HCT116 (cell line): ENCODE data around the gene GALNT6. TPM values are rescaled to one million over a fixed set of nuclear protein-coding genes. Genes with fewer than 3 reads are reported as not detected.

Experiments
- ATAC-seq: fragments of 200-7000 bp; cut with Tn5 transposase; 2 replicates; pipeline ENCODE4 v1.9.1; 2020; ENCODE audit warnings: mild to moderate bottlenecking, moderate library complexity
- BruUV-seq: library from RNA; stranded (reverse); fragments of 400-500 nt; replicated peaks from 2 replicates; lab custom pipeline; 2021; lab: Mats Ljungman, UMichigan
- CTCF ChIA-PET: fragments of 300-600 bp; sonication (Branson Sonifier 250); formaldehyde crosslinking; loops from one replicate; lab custom pipeline; 2021; ENCODE audit warnings: antibody characterized with exemption; lab: Charles Lee
- POLR2A ChIA-PET: fragments of 300-600, 350-600 bp; sonication (Branson Sonifier 250); formaldehyde crosslinking; loops from one replicate; lab custom pipeline; 2021; ENCODE audit warnings: antibody characterized with exemption; lab: Charles Lee
- RAD21 ChIA-PET, 2 experiments: fragments of 300-600 bp; sonication (Branson Sonifier 250); formaldehyde crosslinking; loops; one replicate each; lab custom pipeline; 2023; ENCODE audit warnings: low total read pairs in 2 of 2; ENCODE audit not compliant: uncharacterized antibody in 2 of 2, unreplicated experiment in 2 of 2, low non-redundant PET in 1 of 2; lab: Charles Lee
- DNase-seq: peaks from one replicate; pipeline ENCODE4 v3.0.0-alpha.2; 2010; ENCODE audit warnings: low read depth, low spot score
- H2AFZ ChIP-seq: fragments of 200-600 bp; shearing (Covaris generic), sonication (generic); 2 replicates; pipeline ENCODE4 v1.6.1; 2017; ENCODE audit warnings: low read depth, mixed run types, mixed read lengths, antibody characterized with exemption, low read length; ENCODE audit not compliant: poor library complexity, severe bottlenecking
- H3K27ac ChIP-seq: 2 replicates; pipeline ENCODE4 v1.5.1; 2012; ENCODE audit warnings: low read depth, low read length
- H3K27me3 ChIP-seq: fragments of 200-600 bp; sonication (generic); 2 replicates; pipeline ENCODE4 v1.6.1; 2016; ENCODE audit warnings: mixed run types, low read length, mixed read lengths; ENCODE audit not compliant: insufficient read depth
- H3K36me3 ChIP-seq, 2 experiments: fragments of 200-500 bp in 1 of 2; fragments of 200-600 bp in 1 of 2; sonication (Bioruptor generic) in 1 of 2; sonication (generic) in 1 of 2; 2 replicates each; pipeline versions ENCODE4 v1.5.1 to v1.6.1; 2014 to 2016; ENCODE audit warnings: low read length in 2 of 2, inconsistent platforms in 1 of 2, mixed read lengths in 1 of 2, mixed run types in 1 of 2; ENCODE audit not compliant: insufficient read depth in 2 of 2, control insufficient read depth in 1 of 2
- H3K4me1 ChIP-seq, 2 experiments: fragments of 200-600 bp in 1 of 2; sonication (generic) in 1 of 2; 2 replicates each; pipeline versions ENCODE4 v1.5.1 to v1.6.1; 2012 to 2017; ENCODE audit warnings: low read length in 2 of 2, inconsistent platforms in 1 of 2, mild to moderate bottlenecking in 1 of 2, mixed read lengths in 1 of 2, mixed run types in 1 of 2, moderate library complexity in 1 of 2; ENCODE audit not compliant: insufficient read depth in 2 of 2, control insufficient read depth in 1 of 2
- H3K4me2 ChIP-seq: fragments of 200-600 bp; sonication (generic); 2 replicates; pipeline ENCODE4 v1.6.1; 2017; ENCODE audit warnings: mixed run types, low read length, mixed read lengths
- H3K4me3 ChIP-seq, 2 experiments: fragments of 200-600 bp in 1 of 2; sonication (generic) in 1 of 2; replicated peaks in 1 of 2; 2 replicates each; pipeline ENCODE4 v1.5.1; 2011 to 2016; ENCODE audit warnings: low read length in 2 of 2, control low read depth in 1 of 2, low read depth in 1 of 2, mild to moderate bottlenecking in 1 of 2, mixed read lengths in 1 of 2, mixed run types in 1 of 2
- H3K79me2 ChIP-seq: fragments of 200-600 bp; sonication (generic); 2 replicates; pipeline ENCODE4 v1.6.1; 2017; ENCODE audit warnings: mild to moderate bottlenecking, mixed run types, low read length, moderate library complexity, mixed read lengths; ENCODE audit not compliant: insufficient read depth
- H3K9ac ChIP-seq: fragments of 200-600 bp; sonication (generic); 2 replicates; pipeline ENCODE4 v1.6.1; 2016; ENCODE audit warnings: low read length, mixed read lengths
- H3K9me2 ChIP-seq: fragments of 200-600 bp; sonication (generic), shearing (Covaris generic); 2 replicates; pipeline ENCODE4 v1.6.1; 2017; ENCODE audit warnings: mixed run types, mild to moderate bottlenecking, moderate library complexity; ENCODE audit not compliant: insufficient read depth
- H3K9me3 ChIP-seq, 2 experiments: fragments of 200-500 bp in 1 of 2; fragments of 200-600 bp in 1 of 2; sonication (Bioruptor generic) in 1 of 2; sonication (generic) in 1 of 2; 2 replicates each; pipeline ENCODE4 v1.6.1; 2014 to 2017; ENCODE audit warnings: low read length in 2 of 2, mixed read lengths in 2 of 2, inconsistent platforms in 1 of 2, low read depth in 1 of 2, mild to moderate bottlenecking in 1 of 2, mixed run types in 1 of 2, moderate library complexity in 1 of 2; ENCODE audit not compliant: control insufficient read depth in 1 of 2, insufficient read depth in 1 of 2
- H4K20me1 ChIP-seq: fragments of 200-600 bp; sonication (generic), shearing (Covaris generic); 2 replicates; pipeline ENCODE4 v1.6.1; 2017; ENCODE audit warnings: mixed run types, mild to moderate bottlenecking, moderate library complexity; ENCODE audit not compliant: insufficient read depth
- CBX3 ChIP-seq: IDR thresholded peaks from 2 replicates; pipeline ENCODE4 v1.6.1; 2012; ENCODE audit warnings: low read depth
- CEBPB ChIP-seq: IDR thresholded peaks from 2 replicates; pipeline ENCODE4 v1.6.1; 2012; ENCODE audit warnings: low read depth
- EGR1 ChIP-seq: IDR thresholded peaks from 2 replicates; pipeline ENCODE4 v1.6.1; 2012; ENCODE audit warnings: low read depth
- ELF1 ChIP-seq: IDR thresholded peaks from 2 replicates; pipeline ENCODE4 v1.6.1; 2012; ENCODE audit warnings: low read depth, borderline replicate concordance
- EZH2 ChIP-seq: fragments of 200-600 bp; sonication (generic); IDR thresholded peaks from 2 replicates; pipeline ENCODE4 v1.6.1; 2017; ENCODE audit warnings: antibody characterized with exemption, mixed run types
- EZH2phosphoT487 ChIP-seq: fragments of 200-600 bp; IDR thresholded peaks from 2 replicates; pipeline ENCODE4 v1.6.1; 2018; ENCODE audit warnings: antibody characterized with exemption, borderline replicate concordance
- FOSL1 ChIP-seq: IDR thresholded peaks from 2 replicates; pipeline ENCODE4 v1.6.1; 2012; ENCODE audit warnings: low read depth
- JUND ChIP-seq: IDR thresholded peaks from 2 replicates; pipeline ENCODE4 v1.6.1; 2012
- POLR2A ChIP-seq: IDR thresholded peaks from 2 replicates; pipeline ENCODE4 v1.7.0; 2011; ENCODE audit warnings: borderline replicate concordance; ENCODE audit not compliant: insufficient read depth, insufficient read length; ENCODE audit errors: extremely low read depth
- POLR2AphosphoS5 ChIP-seq: IDR thresholded peaks from 2 replicates; pipeline ENCODE4 v1.6.1; 2011; ENCODE audit warnings: mild to moderate bottlenecking, low read depth, low read length, moderate library complexity
- SIN3A ChIP-seq: IDR thresholded peaks from 2 replicates; pipeline ENCODE4 v1.6.1; 2012; ENCODE audit warnings: low read depth
- SP1 ChIP-seq: IDR thresholded peaks from 2 replicates; pipeline ENCODE4 v1.6.1; 2012; ENCODE audit warnings: low read depth
- TCF7L2 ChIP-seq: IDR thresholded peaks from 2 replicates; pipeline ENCODE4 v1.7.0; 2011; ENCODE audit warnings: borderline replicate concordance, inconsistent platforms; ENCODE audit not compliant: insufficient read depth, insufficient read length; ENCODE audit errors: extremely low read depth
- YY1 ChIP-seq: IDR thresholded peaks from 2 replicates; pipeline ENCODE4 v1.6.1; 2011; ENCODE audit warnings: low read length, low read depth, moderate library complexity, mild to moderate bottlenecking; ENCODE audit not compliant: insufficient replicate concordance; ENCODE audit errors: extremely low read depth
- ZFX ChIP-seq: fragments of 450-650 bp; IDR thresholded peaks from 2 replicates; pipeline ENCODE4 v1.6.1; 2017
- ZNF274 ChIP-seq: fragments of 200-500 bp; sonication (Bioruptor generic); IDR thresholded peaks from 2 replicates; pipeline ENCODE4 v1.6.1; 2014; ENCODE audit warnings: mild to moderate bottlenecking, low read depth, low read length, inconsistent platforms
- intact Hi-C: fragments of 100-400 bp; cut with micrococcal nuclease; formaldehyde crosslinking; loops from 2 replicates; pipeline ENCODE4 v1.10.0; 2022
- total RNA-seq: library from RNA; stranded (reverse); gene quantifications from one replicate; pipeline ENCODE4 v1.2.1, GENCODE V29; 2021; ENCODE audit not compliant: unreplicated experiment
- TF ChIP-seq, protein P1 (sequence below): IDR thresholded peaks from 2 replicates; pipeline ENCODE4 v1.6.1; 2012
- TF ChIP-seq, protein P2 (sequence below): IDR thresholded peaks from 2 replicates; pipeline ENCODE4 v1.6.1; 2012; ENCODE audit warnings: low read depth
- TF ChIP-seq, protein P3 (sequence below): IDR thresholded peaks from 2 replicates; pipeline ENCODE4 v1.6.1; 2011; ENCODE audit warnings: mild to moderate bottlenecking, low read length, moderate library complexity; ENCODE audit not compliant: insufficient replicate concordance; ENCODE audit errors: extremely low read depth

The GALNT6 gene
- total RNA-seq, 1 experiment from 2014 or later: 16.4 TPM

DNA sequence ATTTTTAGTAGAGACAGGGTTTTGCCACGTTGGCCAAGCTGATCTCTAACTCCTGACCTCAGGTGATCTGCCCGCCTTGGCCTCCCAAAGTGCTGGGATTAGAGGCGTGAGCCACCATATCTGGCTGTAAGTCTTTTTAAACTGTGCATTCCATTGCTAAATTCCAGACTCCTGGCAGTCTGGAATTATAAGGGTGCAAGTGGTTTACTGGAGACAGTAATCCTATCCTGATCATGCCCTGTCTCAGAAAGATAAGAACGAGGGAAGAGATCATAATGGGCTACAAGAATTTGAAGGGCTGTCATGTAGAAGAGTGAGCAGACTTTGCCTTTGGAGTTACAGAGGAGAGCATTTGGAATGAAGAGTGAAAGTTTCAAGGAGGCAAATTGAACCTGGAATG is 26.6 kb upstream of the GALNT6 start:
- no peak overlapping the region for H3K4me3 ChIP-seq
- intact Hi-C loops: no loop called here
- H3K9me2 ChIP-seq: no peaks in the 10 kb centered on the region
- ChIA-PET POLR2A (no interaction called here), CTCF (interaction anchor here (2.9 kb wide), 1 partner anchor 114 kb away, joined by 14 read pairs; no protein-coding TSS in a partner anchor), RAD21 (no interaction called here)
- no peaks in the 10 kb centered on the region; the same call in 1 of the 2 replicates for H3K27me3 ChIP-seq
- H2AFZ ChIP-seq: no peak overlapping the region
- H3K4me1 ChIP-seq: no peaks in the 10 kb centered on the region
- H3K27ac ChIP-seq: no peak overlapping the region
- H4K20me1 ChIP-seq: no peaks in the 10 kb centered on the region
- TF ChIP-seq TCF7L2 (no peak), POLR2AphosphoS5 (no peak), CEBPB (no peak), SIN3A (no peak), JUND (no peak), POLR2A (no peak), ELF1 (no peak), YY1 (no peak), ZNF274 (no peak), ZFX (no peak), EZH2 (no peak), CBX3 (no peak), EZH2phosphoT487 (no peak), SP1 (no peak), EGR1 (no peak), FOSL1 (no peak)
- TF ChIP-seq, protein P1, sequence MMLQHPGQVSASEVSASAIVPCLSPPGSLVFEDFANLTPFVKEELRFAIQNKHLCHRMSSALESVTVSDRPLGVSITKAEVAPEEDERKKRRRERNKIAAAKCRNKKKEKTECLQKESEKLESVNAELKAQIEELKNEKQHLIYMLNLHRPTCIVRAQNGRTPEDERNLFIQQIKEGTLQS: no peak
- TF ChIP-seq, protein P2, sequence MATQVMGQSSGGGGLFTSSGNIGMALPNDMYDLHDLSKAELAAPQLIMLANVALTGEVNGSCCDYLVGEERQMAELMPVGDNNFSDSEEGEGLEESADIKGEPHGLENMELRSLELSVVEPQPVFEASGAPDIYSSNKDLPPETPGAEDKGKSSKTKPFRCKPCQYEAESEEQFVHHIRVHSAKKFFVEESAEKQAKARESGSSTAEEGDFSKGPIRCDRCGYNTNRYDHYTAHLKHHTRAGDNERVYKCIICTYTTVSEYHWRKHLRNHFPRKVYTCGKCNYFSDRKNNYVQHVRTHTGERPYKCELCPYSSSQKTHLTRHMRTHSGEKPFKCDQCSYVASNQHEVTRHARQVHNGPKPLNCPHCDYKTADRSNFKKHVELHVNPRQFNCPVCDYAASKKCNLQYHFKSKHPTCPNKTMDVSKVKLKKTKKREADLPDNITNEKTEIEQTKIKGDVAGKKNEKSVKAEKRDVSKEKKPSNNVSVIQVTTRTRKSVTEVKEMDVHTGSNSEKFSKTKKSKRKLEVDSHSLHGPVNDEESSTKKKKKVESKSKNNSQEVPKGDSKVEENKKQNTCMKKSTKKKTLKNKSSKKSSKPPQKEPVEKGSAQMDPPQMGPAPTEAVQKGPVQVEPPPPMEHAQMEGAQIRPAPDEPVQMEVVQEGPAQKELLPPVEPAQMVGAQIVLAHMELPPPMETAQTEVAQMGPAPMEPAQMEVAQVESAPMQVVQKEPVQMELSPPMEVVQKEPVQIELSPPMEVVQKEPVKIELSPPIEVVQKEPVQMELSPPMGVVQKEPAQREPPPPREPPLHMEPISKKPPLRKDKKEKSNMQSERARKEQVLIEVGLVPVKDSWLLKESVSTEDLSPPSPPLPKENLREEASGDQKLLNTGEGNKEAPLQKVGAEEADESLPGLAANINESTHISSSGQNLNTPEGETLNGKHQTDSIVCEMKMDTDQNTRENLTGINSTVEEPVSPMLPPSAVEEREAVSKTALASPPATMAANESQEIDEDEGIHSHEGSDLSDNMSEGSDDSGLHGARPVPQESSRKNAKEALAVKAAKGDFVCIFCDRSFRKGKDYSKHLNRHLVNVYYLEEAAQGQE: no peak
- TF ChIP-seq, protein P3, sequence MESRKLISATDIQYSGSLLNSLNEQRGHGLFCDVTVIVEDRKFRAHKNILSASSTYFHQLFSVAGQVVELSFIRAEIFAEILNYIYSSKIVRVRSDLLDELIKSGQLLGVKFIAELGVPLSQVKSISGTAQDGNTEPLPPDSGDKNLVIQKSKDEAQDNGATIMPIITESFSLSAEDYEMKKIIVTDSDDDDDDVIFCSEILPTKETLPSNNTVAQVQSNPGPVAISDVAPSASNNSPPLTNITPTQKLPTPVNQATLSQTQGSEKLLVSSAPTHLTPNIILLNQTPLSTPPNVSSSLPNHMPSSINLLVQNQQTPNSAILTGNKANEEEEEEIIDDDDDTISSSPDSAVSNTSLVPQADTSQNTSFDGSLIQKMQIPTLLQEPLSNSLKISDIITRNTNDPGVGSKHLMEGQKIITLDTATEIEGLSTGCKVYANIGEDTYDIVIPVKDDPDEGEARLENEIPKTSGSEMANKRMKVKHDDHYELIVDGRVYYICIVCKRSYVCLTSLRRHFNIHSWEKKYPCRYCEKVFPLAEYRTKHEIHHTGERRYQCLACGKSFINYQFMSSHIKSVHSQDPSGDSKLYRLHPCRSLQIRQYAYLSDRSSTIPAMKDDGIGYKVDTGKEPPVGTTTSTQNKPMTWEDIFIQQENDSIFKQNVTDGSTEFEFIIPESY: no peak
- no peaks in the 10 kb centered on the region for H3K36me3 ChIP-seq
- H3K4me2 ChIP-seq: no peak overlapping the region
- no TSS peak for BruUV-seq
- no peak for ATAC-seq
- no peaks in the 10 kb centered on the region for H3K79me2 ChIP-seq
- DNase-seq: no peak
- H3K9ac ChIP-seq: no peak overlapping the region
- H3K9me3 ChIP-seq: no peaks in the 10 kb centered on the region
